OCI-LY1 (cell line): ENCODE measurements around the gene RSRC2.

Experiments used
- H2AFZ ChIP-seq: fragments of 200-600 bp; sonication (generic), shearing (Covaris generic); 2 replicates; pipeline ENCODE4 v1.6.0; 2014; ENCODE audit warnings: antibody characterized with exemption, mild to moderate bottlenecking, low read length
- H3F3A ChIP-seq: fragments of 200-600 bp; sonication (generic), shearing (Covaris generic); 2 replicates; pipeline ENCODE4 v1.6.0; 2014; ENCODE audit warnings: mild to moderate bottlenecking, antibody characterized with exemption, low read length, moderate library complexity; ENCODE audit not compliant: insufficient read depth
- H3K27ac ChIP-seq: fragments of 200-600 bp; sonication (generic); 2 replicates; pipeline ENCODE4 v1.5.1; 2014; ENCODE audit warnings: low read length, mixed run types, mild to moderate bottlenecking, low read depth; ENCODE audit not compliant: poor library complexity, severe bottlenecking
- H3K27me3 ChIP-seq: fragments of 200-600 bp; sonication (generic); 2 replicates; pipeline ENCODE4 v1.6.0; 2014; ENCODE audit warnings: antibody characterized with exemption, mild to moderate bottlenecking, low read length, moderate library complexity; ENCODE audit not compliant: insufficient read depth
- H3K36me3 ChIP-seq: fragments of 200-600 bp; sonication (generic); 2 replicates; pipeline ENCODE4 v1.6.1; 2014; ENCODE audit warnings: mild to moderate bottlenecking, antibody characterized with exemption, low read length, moderate library complexity, mixed read lengths; ENCODE audit not compliant: insufficient read depth
- H3K4me1 ChIP-seq: fragments of 200-600 bp; sonication (generic); 2 replicates; pipeline ENCODE4 v1.5.1; 2014; ENCODE audit warnings: mild to moderate bottlenecking, low read length, moderate library complexity; ENCODE audit not compliant: insufficient read depth, severe bottlenecking
- H3K4me2 ChIP-seq: fragments of 200-600 bp; sonication (generic), shearing (Covaris generic); 2 replicates; pipeline ENCODE4 v1.6.1; 2014; ENCODE audit warnings: low read length
- H3K4me3 ChIP-seq: fragments of 200-600 bp; sonication (generic); 2 replicates; pipeline ENCODE4 v1.5.1; 2014; ENCODE audit warnings: low read length, low read depth, mild to moderate bottlenecking, mixed read lengths; ENCODE audit not compliant: poor library complexity, severe bottlenecking
- H3K79me2 ChIP-seq: fragments of 200-600 bp; shearing (Covaris generic); 2 replicates; pipeline ENCODE4 v1.6.1; 2016; ENCODE audit warnings: mixed run types, low read length, mixed read lengths; ENCODE audit not compliant: insufficient read depth
- H3K9ac ChIP-seq: fragments of 200-600 bp; sonication (generic), shearing (Covaris generic); 2 replicates; pipeline ENCODE4 v1.6.1; 2014; ENCODE audit warnings: mild to moderate bottlenecking, low read length, mixed read lengths
- H3K9me2 ChIP-seq: fragments of 200-600 bp; sonication (generic), shearing (Covaris generic); 2 replicates; pipeline ENCODE4 v1.6.1; 2014; ENCODE audit warnings: low read depth, mild to moderate bottlenecking, low read length, mixed read lengths
- H3K9me3 ChIP-seq: fragments of 200-600 bp; shearing (Covaris generic); 2 replicates; pipeline ENCODE4 v1.6.1; 2014; ENCODE audit warnings: low read length, mixed read lengths
- H4K20me1 ChIP-seq: fragments of 200-600 bp; sonication (generic), shearing (Covaris generic); 2 replicates; pipeline ENCODE4 v1.6.0; 2016; ENCODE audit warnings: mild to moderate bottlenecking, low read length; ENCODE audit not compliant: insufficient read depth
- CTCF ChIP-seq: fragments of 200-600 bp; sonication (generic), shearing (Covaris generic); IDR thresholded peaks from 2 replicates; pipeline ENCODE4 v1.5.1; 2017; ENCODE audit warnings: mild to moderate bottlenecking, antibody characterized with exemption, low read length, moderate library complexity, mixed read lengths
- EZH2 ChIP-seq: fragments of 200-600 bp; sonication (generic), shearing (Covaris generic); IDR thresholded peaks from 2 replicates; pipeline ENCODE4 v1.8.0; 2017; ENCODE audit warnings: borderline replicate concordance, mixed run types, mild to moderate bottlenecking, antibody characterized with exemption, low read length, moderate library complexity, mixed read lengths

Gene RSRC2

GRCh38 chr12:122459211-122459610, 67.5 kb downstream of the RSRC2 start:
- TF ChIP-seq CTCF: no peak
- no peak for TF ChIP-seq EZH2
- Histone ChIP-seq H3K36me3 (no peaks in the 10 kb centered on the region), H3K9me2 (no peaks in the 10 kb centered on the region), H3K27ac (no peak overlapping the region), H3K9me3 (no peaks in the 10 kb centered on the region), H3K9ac (no peak overlapping the region), H3K4me3 (no peak overlapping the region), H3K79me2 (no peaks in the 10 kb centered on the region), H4K20me1 (no peaks in the 10 kb centered on the region), H2AFZ (no peak overlapping the region), H3K27me3 (no peaks in the 10 kb centered on the region), H3K4me2 (no peak overlapping the region), H3K4me1 (no peaks in the 10 kb centered on the region), H3F3A (no peaks in the 10 kb centered on the region)

- no peak for TF ChIP-seq EZH2
- no peak for TF ChIP-seq CTCF
- Histone ChIP-seq H3K36me3 (no peaks in the 10 kb centered on the region), H2AFZ (no peak overlapping the region), H3K4me1 (peaks cover 8% of the 10 kb centered on the region), H4K20me1 (no peaks in the 10 kb centered on the region), H3K27me3 (no peaks in the 10 kb centered on the region), H3K9me2 (no peaks in the 10 kb centered on the region), H3F3A (no peaks in the 10 kb centered on the region), H3K9me3 (no peaks in the 10 kb centered on the region), H3K4me3 (no peak overlapping the region), H3K9ac (no peak overlapping the region), H3K4me2 (no peak overlapping the region), H3K27ac (no peak overlapping the region), H3K79me2 (no peaks in the 10 kb centered on the region)
Measured at GRCh38 chr12:122458105-122459035, 68.4 kb downstream of the RSRC2 start.

GRCh38 chr12:122457627-122458026, 69.1 kb downstream of the RSRC2 start:
- Histone ChIP-seq H3K9me3 (no peaks in the 10 kb centered on the region), H3K4me3 (no peak overlapping the region), H3F3A (no peaks in the 10 kb centered on the region), H3K36me3 (no peaks in the 10 kb centered on the region), H3K4me1 (peaks cover 16% of the 10 kb centered on the region), H3K4me2 (no peak overlapping the region), H3K9ac (no peak overlapping the region), H3K79me2 (no peaks in the 10 kb centered on the region), H3K27me3 (no peaks in the 10 kb centered on the region), H4K20me1 (no peaks in the 10 kb centered on the region), H3K27ac (no peak overlapping the region), H3K9me2 (no peaks in the 10 kb centered on the region), H2AFZ (no peak overlapping the region)
- TF ChIP-seq CTCF (no peak), EZH2 (no peak)
